ENCODE data around the gene SAT1. TPM values are rescaled to one million over a fixed set of nuclear protein-coding genes. Genes with fewer than 3 reads are reported as not detected.
"Not testable (repeated sequence)": the region's sequence is repeated elsewhere in the genome, so short reads cannot be mapped to it uniquely, and the experiment has no call there.

SAT1 gene
- total RNA-seq, 2 donors from 2014 or later: 160 to 466 TPM

- Mint-ChIP-seq H3K27ac (peak overlapping the region in 1 of 2 donors; percentile 90), H3K9me3 (no peaks in the 10 kb centered on the region), H3K36me3 (no peaks in the 10 kb centered on the region)
- ATAC-seq (peak; percentile 41 to 96), DNase-seq (ENCODE audit: low spot score in 2 of 2) (peak in 1 of 2 donors; percentile 65)
Measured at GRCh38 chrX:23766650-23767551, 16.1 kb upstream of the SAT1 start.

DNA sequence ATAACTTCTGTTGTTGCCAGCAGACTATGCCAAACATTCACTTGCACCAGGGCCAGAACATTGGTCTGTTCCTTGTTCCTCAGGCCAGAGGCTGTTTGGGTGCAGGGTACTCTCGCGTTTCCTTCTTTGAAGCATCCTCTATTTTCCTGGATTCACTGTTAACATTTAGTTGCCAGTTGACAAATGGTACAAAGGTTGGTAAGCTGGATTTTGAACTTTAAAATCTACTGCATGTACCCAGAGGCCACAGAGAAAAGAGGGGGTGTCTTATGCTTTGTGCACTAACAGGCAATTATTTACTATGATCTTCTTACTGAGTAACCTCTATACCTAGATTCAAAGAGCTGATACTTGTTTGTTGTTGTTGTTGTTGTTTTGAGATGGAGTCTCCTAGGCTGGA is 12.8 kb upstream of the SAT1 start:
- ATAC-seq (no peak), DNase-seq (ENCODE audit: low spot score in 2 of 2) (no peak)
- H3K36me3 Mint-ChIP-seq: peaks cover 0 to 7% of the 10 kb centered on the region in 2 donors
- no peak overlapping the region for H3K27ac Mint-ChIP-seq
- no peaks in the 10 kb centered on the region for H3K9me3 Mint-ChIP-seq

- not testable (repeated sequence) for ATAC-seq; H3K9me3 Mint-ChIP-seq; DNase-seq (ENCODE audit: low spot score in 2 of 2); H3K27ac Mint-ChIP-seq; H3K36me3 Mint-ChIP-seq
Measured at GRCh38 chrX:23771086-23771485, 11.9 kb upstream of the SAT1 start.

DNA sequence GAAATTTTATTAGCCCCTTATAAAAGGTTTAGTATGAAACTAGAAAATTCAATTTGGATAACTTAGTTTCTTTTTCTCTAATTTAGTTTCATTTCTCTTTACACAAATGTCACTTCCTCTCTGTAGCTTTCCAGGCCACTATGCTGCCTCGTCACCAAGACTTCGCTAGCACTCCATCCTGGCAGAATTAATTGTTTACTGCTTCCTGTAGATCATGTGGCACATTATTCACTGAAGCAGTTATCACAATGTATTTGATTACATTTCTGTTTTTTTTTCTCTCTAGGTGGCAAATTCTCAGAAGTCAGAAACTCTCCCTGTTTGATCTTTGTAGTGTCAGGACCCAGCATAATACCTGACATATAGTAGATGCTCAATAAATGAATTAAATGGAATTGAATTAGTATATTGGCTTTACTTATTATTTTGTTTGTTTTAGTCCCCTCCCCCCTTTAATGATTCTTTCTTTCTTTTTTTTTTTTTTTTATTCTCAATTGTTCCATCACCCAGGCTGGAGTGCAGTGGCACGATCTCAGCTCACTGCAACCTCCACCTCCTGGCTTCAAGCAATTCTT is 9.3 kb upstream of the SAT1 start:
- no peak for DNase-seq (ENCODE audit: low spot score in 2 of 2)
- H3K9me3 Mint-ChIP-seq: no peaks in the 10 kb centered on the region
- H3K27ac Mint-ChIP-seq: peak overlapping the region; percentile 93 to 95
- peak; percentile 92 to 96 for ATAC-seq
- H3K36me3 Mint-ChIP-seq: peaks cover 0 to 7% of the 10 kb centered on the region in 2 donors

GRCh38 chrX:23776363-23776762 is 6.6 kb upstream of the SAT1 start:
- Mint-ChIP-seq H3K36me3 (peaks cover 0 to 7% of the 10 kb centered on the region in 2 donors), H3K27ac (no peak overlapping the region), H3K9me3 (no peaks in the 10 kb centered on the region)
- DNase-seq (ENCODE audit: low spot score in 2 of 2) (no peak), ATAC-seq (no peak)

- Mint-ChIP-seq H3K9me3 (no peaks in the 10 kb centered on the region), H3K27ac (peak overlapping the region in 1 of 2 donors; percentile 36), H3K36me3 (peaks cover 6% of the 10 kb centered on the region in 2 donors)
- ATAC-seq (no peak), DNase-seq (ENCODE audit: low spot score in 2 of 2) (no peak)
Measured at GRCh38 chrX:23779025-23779424, 3.9 kb upstream of the SAT1 start.

DNA sequence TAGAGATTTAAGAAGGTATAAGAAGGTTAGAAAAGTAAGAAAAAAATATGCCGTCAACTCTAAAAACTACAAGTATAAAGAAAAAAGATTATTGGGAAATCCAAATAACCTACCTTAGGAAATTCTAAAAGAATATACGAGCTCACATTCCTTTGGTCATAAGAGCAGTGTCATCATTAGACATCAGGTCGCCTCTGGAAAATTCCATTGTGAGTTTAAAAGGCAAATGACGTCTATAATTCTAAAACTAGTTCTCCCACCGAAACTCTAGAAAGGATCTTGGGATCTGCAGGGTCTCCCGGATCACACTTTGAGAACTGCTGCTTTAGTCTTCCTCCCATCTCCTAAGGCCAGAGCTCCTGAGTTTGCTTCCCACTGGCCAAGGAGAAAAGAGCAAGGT is 518 bp upstream of the SAT1 start:
- Mint-ChIP-seq H3K27ac (peak overlapping the region; percentile 98 to 99), H3K36me3 (peaks cover 20 to 29% of the 10 kb centered on the region in 2 donors), H3K9me3 (no peaks in the 10 kb centered on the region)
- ATAC-seq (no peak), DNase-seq (ENCODE audit: low spot score in 2 of 2) (no peak)

DNA sequence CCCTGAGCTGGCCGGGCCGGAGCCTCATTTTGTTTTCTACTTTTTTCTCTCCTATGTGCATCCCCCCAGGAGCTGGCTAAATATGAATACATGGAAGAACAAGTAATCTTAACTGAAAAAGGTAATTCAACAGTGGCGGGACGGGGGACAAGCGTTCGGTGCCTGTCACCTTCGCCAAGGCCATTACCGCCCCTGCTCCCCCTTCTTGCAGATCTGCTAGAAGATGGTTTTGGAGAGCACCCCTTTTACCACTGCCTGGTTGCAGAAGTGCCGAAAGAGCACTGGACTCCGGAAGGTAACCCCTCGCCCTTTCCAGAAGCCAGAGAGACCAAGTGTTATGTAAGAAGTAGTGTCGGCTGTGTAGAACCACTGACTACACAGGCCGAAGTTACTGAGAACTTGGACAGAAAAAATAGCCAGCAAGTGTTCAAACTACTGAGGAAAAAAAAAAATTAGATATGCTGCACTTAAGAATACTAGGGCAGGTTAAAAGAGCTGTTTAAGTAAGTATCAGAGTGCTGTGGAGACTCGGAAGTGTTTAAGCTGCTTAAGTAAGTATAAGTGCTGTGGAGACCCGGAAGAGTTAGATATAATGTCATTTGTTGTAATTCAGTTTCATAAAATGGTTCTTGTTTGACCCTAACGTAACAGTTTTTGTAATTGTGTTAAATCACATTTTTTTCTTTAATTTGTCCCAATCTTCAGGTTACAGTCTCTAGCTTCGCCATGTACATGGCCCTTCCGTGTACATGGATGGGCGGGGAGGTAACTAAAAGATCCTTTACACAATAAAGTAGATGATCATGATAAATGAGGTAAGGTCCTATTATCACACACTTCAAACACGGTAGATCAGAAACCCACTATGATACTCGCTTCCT is 856 bp downstream of the SAT1 start:
- DNase-seq (ENCODE audit: low spot score in 2 of 2) (no peak), ATAC-seq (no peak)
- Mint-ChIP-seq H3K27ac (peak overlapping the region; percentile 98 to 99), H3K36me3 (peaks cover 20 to 29% of the 10 kb centered on the region in 2 donors), H3K9me3 (no peaks in the 10 kb centered on the region)

DNA sequence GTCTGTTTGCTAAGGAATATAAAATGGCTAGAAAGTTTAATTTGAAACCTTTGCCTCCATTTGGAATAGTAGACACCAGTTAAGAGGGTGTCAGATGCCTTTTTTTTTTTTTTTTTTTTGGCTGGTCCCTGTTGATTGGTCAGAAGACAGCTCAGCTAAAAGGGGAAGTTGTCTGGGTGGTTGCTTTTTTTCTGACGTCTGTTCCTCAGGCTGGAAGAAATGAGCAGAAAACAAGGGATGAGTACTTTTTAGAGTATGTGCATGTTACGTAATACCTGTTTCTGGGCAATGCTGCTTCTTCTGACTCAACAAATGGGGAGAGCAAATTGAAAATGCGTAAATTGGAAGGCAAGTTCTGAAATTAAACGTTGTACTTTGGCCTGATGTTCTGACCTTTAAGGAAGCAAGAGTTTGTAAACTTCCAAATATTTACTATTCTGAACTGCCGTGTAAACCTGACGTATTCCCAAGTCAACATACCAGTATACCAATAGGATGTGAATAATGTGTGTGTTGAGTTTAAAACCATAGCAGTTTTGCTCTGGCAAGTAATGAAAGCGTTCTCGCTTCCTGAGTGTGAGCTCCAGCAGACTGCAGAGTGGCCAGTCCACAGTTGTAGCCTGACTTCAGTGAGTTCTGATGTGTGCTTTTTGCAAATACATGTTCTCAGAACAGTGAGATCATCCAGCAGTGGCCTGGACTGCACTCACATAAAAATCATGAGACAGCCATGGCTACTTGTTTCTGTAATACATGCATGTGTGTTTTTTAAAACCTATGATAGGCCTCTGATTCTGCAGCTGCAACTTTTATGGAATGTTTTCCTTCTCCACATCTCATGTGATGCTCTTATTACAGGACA is 1.7 kb downstream of the SAT1 start:
- Mint-ChIP-seq H3K27ac (peak overlapping the region; percentile 98 to 99), H3K9me3 (no peaks in the 10 kb centered on the region), H3K36me3 (peaks cover 20 to 29% of the 10 kb centered on the region in 2 donors)
- ATAC-seq (peak in 1 of 2 donors; percentile 2), DNase-seq (ENCODE audit: low spot score in 2 of 2) (no peak)

GRCh38 chrX:23785580-23785979 is 2.6 kb downstream of the SAT1 start:
- DNase-seq (ENCODE audit: low spot score in 2 of 2) (no peak), ATAC-seq (no peak)
- Mint-ChIP-seq H3K36me3 (peaks cover 20 to 29% of the 10 kb centered on the region in 2 donors), H3K27ac (peak overlapping the region; percentile 30 to 99), H3K9me3 (no peaks in the 10 kb centered on the region)

GRCh38 chrX:23786268-23786815 is 3.4 kb downstream of the SAT1 start:
- ATAC-seq: no peak
- Mint-ChIP-seq H3K9me3 (no peaks in the 10 kb centered on the region), H3K36me3 (peaks cover 20 to 29% of the 10 kb centered on the region in 2 donors), H3K27ac (peak overlapping the region; percentile 55 to 99)
- DNase-seq (ENCODE audit: low spot score in 2 of 2): no peak

DNA sequence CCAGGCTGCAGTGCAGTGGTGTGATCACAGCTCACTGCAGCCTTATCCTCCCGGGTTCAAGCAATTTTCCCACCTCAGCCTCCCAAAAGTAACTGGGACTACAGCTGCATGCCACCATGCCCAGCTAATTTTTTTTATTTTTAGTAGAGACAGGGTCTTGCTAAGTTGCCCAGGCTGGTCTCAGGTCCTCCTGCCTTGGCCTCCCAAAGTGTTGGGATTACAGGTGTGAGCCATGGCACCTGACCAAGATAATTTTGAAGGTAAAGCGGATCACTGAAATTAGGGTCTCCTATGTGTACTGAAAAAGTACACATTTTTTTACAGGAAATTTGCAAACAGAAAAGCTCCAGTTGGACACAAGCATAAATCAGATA is 4.8 kb downstream of the SAT1 start:
- Mint-ChIP-seq H3K27ac (no peak overlapping the region), H3K9me3 (no peaks in the 10 kb centered on the region), H3K36me3 (peaks cover 20 to 29% of the 10 kb centered on the region in 2 donors)
- ATAC-seq: no peak
- no peak for DNase-seq (ENCODE audit: low spot score in 2 of 2)

- Mint-ChIP-seq H3K9me3 (no peaks in the 10 kb centered on the region), H3K27ac (no peak overlapping the region), H3K36me3 (peaks cover 19 to 28% of the 10 kb centered on the region in 2 donors)
- DNase-seq (ENCODE audit: low spot score in 2 of 2) (no peak), ATAC-seq (no peak)
Measured at GRCh38 chrX:23788521-23788920, 5.5 kb downstream of the SAT1 start.

DNA sequence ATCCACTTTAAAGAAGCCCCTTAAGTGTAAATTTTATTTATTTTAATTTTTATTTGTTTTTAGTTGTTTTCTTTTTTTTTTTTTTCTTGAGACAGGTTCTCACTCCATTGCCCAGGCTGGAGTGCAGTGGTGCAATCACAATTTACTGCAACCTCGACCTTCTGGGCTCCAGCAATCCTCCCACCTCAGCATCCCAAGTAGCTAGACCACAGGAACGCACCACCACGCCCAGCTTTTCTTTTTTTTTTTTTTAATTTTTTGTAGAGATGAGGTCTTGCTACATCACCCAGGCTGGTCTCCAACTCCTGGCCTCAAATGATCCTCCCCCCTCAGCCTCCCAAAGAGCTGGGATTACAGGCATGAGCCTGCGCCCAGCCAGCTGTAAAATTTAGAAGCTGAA is 6.0 kb downstream of the SAT1 start:
- Mint-ChIP-seq H3K9me3 (no peaks in the 10 kb centered on the region), H3K27ac (no peak overlapping the region), H3K36me3 (peaks cover 15 to 23% of the 10 kb centered on the region in 2 donors)
- no peak for DNase-seq (ENCODE audit: low spot score in 2 of 2)
- no peak for ATAC-seq

- Mint-ChIP-seq H3K36me3 (peaks cover 8 to 17% of the 10 kb centered on the region in 2 donors), H3K9me3 (no peaks in the 10 kb centered on the region), H3K27ac (no peak overlapping the region)
- DNase-seq (ENCODE audit: low spot score in 2 of 2): no peak
- ATAC-seq: no peak
Measured at GRCh38 chrX:23789386-23790154, 6.6 kb downstream of the SAT1 start.
